RWPE1 (cell line): ENCODE measurements around the gene KCNMA1.

ENCODE experiments used
- CTCF ChIA-PET: fragments of 350-600 bp; sonication (Branson Sonifier 250); formaldehyde crosslinking; extraction: SDS; loops from one replicate; lab custom pipeline; 2021; lab: Yijun Ruan, JAX
- POLR2A ChIA-PET: fragments of 400-600 bp; formaldehyde crosslinking; extraction: SDS; loops from one replicate; lab custom pipeline; 2020; ENCODE audit warnings: antibody characterized with exemption; ENCODE audit not compliant: low non-redundant PET; lab: Yijun Ruan, JAX
- DNase-seq: peaks from one replicate; pipeline ENCODE4 v3.0.0; 2012; ENCODE audit warnings: low spot score
- H3K27ac ChIP-seq: fragments of 450-650 bp; 2 replicates; pipeline ENCODE4 v1.5.1; 2017
- TF ChIP-seq, protein P1 (sequence below): fragments of 450-650 bp; conservative IDR thresholded peaks from 2 replicates; pipeline ENCODE4 v1.5.1; 2017; ENCODE audit warnings: low read depth, mild to moderate bottlenecking

KCNMA1 gene

DNA sequence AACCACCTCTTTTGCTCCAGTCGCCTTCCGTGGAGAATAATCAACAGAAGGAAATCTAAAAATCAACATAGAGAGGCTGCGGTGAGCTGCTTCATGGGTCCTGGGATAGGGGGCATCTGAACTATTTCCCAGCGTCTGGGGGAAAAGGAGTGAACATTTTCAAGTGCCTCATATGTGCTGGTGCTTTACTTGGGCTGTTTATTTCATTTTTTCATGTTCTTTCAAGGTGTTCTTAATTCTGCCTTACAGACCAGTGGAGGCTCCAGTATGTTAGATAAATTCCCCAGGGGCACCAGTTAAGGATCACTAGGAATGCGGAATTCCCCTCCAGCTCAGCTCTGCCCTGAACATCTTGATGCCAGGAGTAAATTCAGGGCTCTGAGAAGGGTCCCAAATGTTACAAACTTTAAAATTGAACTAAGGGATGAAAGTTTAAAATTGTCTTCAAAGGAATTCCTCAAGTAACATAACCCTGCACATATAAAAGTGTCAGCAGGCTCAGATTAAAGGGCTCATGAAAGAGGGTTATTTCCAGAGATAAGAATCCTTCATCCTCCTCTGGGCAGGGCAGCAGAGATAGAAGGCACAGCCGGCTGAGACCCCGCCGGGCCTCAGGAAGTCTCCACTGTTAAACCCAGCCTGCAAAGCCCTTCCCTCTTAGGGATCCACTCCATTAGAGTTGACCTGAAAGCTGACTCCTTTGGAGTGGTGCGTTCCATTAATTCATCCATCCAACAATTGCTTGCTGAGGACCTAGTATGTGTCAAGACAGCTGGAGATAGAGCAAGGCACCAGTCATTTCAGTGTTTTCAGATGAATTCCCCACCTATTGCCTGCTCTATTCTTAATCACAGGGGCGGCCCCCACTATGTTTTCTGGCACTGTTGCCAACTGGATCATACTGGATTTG lies 345.8 kb downstream of the KCNMA1 start:
- POLR2A ChIA-PET, result interaction anchor here (0.7 kb wide), 1 partner anchor 605 kb away, joined by 4 read pairs; no protein-coding TSS in a partner anchor
- TF ChIP-seq, protein P1, sequence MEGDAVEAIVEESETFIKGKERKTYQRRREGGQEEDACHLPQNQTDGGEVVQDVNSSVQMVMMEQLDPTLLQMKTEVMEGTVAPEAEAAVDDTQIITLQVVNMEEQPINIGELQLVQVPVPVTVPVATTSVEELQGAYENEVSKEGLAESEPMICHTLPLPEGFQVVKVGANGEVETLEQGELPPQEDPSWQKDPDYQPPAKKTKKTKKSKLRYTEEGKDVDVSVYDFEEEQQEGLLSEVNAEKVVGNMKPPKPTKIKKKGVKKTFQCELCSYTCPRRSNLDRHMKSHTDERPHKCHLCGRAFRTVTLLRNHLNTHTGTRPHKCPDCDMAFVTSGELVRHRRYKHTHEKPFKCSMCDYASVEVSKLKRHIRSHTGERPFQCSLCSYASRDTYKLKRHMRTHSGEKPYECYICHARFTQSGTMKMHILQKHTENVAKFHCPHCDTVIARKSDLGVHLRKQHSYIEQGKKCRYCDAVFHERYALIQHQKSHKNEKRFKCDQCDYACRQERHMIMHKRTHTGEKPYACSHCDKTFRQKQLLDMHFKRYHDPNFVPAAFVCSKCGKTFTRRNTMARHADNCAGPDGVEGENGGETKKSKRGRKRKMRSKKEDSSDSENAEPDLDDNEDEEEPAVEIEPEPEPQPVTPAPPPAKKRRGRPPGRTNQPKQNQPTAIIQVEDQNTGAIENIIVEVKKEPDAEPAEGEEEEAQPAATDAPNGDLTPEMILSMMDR, result no peak
- no peak for DNase-seq
- peak overlapping the region; percentile 5; the same call in 1 of the 2 replicates for H3K27ac ChIP-seq
- CTCF ChIA-PET, result interaction anchor here (0.6 to 0.7 kb wide), 2 partner anchors 55 to 1373 kb away, joined by 3 to 4 read pairs; no protein-coding TSS in a partner anchor

DNA sequence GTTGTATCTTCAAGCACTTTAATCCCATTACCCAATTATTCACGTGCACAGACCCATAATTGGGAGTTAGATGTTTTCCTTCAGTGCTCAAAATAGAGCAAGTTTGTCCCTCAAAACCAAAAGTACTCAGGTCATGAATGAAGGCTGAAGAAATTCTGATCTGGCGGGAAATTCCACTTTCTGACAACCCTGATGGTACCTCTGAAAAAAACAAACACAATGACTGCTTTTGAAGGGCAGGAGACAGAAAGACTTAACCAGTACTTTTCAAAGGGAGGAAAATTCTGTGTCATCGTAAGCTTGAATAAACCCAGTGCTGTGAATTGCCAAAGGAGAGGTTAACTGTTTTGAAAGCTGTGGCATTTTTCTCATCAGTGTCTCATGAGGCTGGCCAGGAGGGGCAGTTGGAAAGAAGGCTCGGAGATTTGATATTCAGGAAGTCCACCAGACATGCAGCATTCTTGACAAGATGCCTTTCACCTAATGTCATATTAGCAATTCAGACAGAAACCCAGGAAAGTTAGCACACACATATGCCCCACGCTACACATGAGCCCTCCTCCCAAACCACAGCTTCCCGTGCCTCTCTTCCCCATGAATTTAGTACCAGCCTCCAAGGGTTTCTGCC lies 347.0 kb downstream of the KCNMA1 start:
- H3K27ac ChIP-seq, result no peak overlapping the region; the same call in 1 of the 2 replicates
- ChIA-PET POLR2A (no interaction called here), CTCF (interaction anchor here (0.7 kb wide), 1 partner anchor 54 kb away, joined by 4 read pairs; no protein-coding TSS in a partner anchor)
- DNase-seq, result peak; percentile 41
- TF ChIP-seq, protein P1, result no peak

DNA sequence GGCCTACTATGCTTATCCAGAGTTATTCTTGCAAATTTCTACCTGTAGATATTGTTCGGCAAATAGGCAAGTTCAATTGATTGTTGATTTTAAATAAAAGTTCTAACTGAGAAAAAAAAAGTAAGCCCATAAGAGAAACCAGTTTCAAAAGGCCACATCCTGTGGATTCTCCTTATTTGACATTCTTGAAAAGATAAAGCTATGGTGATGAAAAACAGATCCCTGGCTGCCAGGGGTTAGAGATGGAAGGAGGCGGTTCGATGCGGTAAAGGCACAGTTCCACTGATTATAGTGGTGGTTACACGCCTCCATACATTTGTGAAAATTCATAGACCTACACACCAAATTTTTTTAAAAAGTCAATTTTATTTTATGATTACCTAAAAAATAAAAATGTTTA lies 347.8 kb downstream of the KCNMA1 start:
- POLR2A ChIA-PET, result no interaction called here
- CTCF ChIA-PET, result interaction anchor here (1.0 kb wide), 1 partner anchor 11 kb away, joined by 5 read pairs; no protein-coding TSS in a partner anchor
- no peak for DNase-seq
- H3K27ac ChIP-seq, result no peak overlapping the region
- TF ChIP-seq, protein P1, result no peak

DNA sequence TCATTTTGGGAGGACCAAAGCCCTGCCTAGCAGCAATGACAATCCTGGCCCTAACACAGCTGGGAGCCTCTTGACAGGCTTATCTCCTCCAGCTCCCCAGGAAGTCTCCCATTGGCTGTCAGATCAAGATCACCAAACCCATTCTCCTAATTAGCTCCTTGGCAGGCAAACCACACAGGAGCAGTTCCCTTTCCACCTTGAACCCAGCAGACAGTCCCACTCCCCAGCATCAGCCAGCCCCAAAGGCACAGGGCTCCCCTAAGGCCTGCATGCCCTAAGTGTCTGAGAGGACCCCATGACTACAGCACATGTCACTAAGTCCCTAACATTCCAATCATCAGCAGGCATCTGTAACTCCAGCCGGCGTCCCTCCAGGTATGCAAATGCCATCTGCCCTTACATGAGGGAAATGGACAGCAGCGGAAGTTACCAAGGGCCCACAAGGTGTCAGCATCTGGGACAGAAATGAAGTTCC lies 348.5 kb downstream of the KCNMA1 start:
- no peak for DNase-seq
- CTCF ChIA-PET, result interaction anchor here (0.5 to 1.1 kb wide), 3 partner anchors 10 to 50 kb away, joined by 4 to 5 read pairs (median 5); no protein-coding TSS in a partner anchor
- no peak overlapping the region for H3K27ac ChIP-seq
- POLR2A ChIA-PET, result no interaction called here
- TF ChIP-seq, protein P1, result no peak

DNA sequence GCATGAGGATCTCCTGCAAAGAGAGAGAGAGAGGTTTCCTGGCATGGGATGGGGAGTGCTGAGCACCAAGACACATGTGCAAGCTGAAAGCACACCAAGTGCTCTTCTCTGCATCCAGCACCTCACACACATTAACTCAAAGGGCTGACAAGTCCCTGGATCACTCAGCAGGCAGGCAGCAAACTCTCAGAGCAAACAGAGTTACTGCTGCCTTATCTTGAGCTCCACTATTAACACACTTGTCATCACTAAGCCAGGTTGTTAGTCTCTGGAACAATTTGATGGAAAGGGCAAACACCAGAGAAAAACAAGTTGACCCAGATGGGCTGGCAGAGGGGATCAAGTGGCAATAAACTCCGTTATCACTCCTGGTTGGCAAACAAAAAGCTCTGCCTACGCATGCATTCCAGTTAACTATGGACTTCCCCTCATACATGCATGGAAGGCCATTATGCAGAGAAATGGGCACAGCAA lies 349.9 kb downstream of the KCNMA1 start:
- ChIA-PET POLR2A (interaction anchor here (0.6 kb wide), 1 partner anchor 149 kb away, joined by 6 read pairs; no protein-coding TSS in a partner anchor), CTCF (interaction anchor here (0.5 to 0.7 kb wide), 3 partner anchors 10 to 188 kb away, joined by 3 to 6 read pairs (median 4); no protein-coding TSS in a partner anchor)
- no peak overlapping the region for H3K27ac ChIP-seq
- no peak for DNase-seq
- TF ChIP-seq, protein P1, result no peak
